Choroid plexus epithelial cell (primary cell): ENCODE measurements around the gene ANKDD1A.

Source experiments
- DNase-seq: peaks from one replicate; pipeline ENCODE4 v3.0.0-alpha.2; 2010; ENCODE audit warnings: low read depth
- H3K4me3 ChIP-seq: 2 replicates; pipeline ENCODE4 v1.5.1; 2011; ENCODE audit warnings: low read depth, mild to moderate bottlenecking, control low read depth, low read length, moderate library complexity
- TF ChIP-seq, protein P1 (sequence below): conservative IDR thresholded peaks from 2 replicates; pipeline ENCODE4 v1.5.1; 2011; ENCODE audit warnings: low read depth, mild to moderate bottlenecking, control low read depth, inconsistent platforms, low read length, moderate library complexity

The ANKDD1A gene

DNA sequence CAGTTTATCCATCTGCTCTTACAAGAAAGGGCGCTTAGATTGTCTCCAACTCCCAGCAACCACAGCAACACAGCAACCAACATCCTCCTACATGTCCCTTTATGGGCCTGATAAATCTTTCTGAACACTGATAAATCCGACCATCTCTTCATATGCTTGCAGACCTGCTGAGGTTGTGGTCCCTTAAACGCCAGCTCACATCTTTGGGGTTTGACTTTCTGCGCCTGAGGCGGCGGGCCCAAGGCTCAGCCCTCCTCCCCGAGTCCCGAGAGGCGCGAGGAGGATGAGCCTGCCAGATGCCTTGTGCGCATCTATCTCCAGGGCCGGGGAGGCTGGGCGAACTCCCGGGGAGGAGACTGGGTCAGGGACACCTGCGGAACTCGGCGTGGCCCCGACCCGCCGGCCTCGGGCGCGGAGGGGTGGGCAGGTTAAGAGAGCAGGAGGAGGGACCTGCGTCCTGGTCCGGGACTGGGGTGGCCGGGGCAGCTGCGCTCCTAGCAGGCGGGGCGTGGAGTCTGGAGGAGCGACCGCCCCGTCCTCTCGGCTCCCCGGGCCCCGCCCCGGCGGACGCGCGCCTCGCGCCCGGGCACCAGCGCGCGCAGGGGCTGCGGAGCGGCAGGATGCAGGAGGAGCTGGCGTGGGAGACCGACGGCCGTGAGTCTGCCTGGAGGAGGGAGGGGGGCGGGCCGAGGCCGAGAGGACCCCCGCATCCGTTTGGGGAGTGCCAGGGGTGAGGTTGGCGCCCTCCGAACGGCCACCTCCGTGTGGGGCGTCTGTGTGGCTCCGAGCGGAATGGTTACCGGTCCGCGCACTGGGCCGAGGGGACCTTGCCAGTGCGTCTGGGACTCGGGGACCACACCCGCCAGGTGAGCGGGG lies at the start of gene ANKDD1A:
TSS of gene ANKDD1A (plus strand) at position 592 of the 876 bp plus-strand sequence. CDS start at position 621, 29 bp downstream.
- H3K4me3 ChIP-seq: peak within 1 kb of the TSS; percentile 67
- peak; percentile 38 for DNase-seq
- TF ChIP-seq, protein P1, sequence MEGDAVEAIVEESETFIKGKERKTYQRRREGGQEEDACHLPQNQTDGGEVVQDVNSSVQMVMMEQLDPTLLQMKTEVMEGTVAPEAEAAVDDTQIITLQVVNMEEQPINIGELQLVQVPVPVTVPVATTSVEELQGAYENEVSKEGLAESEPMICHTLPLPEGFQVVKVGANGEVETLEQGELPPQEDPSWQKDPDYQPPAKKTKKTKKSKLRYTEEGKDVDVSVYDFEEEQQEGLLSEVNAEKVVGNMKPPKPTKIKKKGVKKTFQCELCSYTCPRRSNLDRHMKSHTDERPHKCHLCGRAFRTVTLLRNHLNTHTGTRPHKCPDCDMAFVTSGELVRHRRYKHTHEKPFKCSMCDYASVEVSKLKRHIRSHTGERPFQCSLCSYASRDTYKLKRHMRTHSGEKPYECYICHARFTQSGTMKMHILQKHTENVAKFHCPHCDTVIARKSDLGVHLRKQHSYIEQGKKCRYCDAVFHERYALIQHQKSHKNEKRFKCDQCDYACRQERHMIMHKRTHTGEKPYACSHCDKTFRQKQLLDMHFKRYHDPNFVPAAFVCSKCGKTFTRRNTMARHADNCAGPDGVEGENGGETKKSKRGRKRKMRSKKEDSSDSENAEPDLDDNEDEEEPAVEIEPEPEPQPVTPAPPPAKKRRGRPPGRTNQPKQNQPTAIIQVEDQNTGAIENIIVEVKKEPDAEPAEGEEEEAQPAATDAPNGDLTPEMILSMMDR: no peak

DNA sequence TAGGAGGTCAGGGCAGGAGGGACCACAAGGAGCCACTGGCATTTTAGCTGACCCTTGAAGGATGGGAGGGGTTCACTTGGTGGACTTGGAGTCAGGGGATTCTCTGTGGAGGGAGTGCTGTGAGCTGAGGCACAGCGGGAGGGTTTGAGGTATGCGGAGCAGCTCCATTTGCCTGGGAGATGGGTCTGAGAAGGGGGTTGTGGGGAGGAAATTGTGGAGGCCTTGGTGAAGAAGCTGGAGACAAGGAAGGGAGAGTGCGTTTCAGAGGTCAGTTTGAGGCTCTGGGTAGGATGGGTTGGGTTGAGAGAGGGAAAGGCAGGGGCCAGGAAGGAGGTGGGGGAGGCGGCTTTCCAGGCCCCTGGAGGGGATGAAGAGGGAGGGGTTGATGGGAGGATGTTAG lies 49.7 kb upstream of the ANKDD1A start:
- TF ChIP-seq, protein P1: no peak
- no peak overlapping the region for H3K4me3 ChIP-seq
- no peak for DNase-seq

DNA sequence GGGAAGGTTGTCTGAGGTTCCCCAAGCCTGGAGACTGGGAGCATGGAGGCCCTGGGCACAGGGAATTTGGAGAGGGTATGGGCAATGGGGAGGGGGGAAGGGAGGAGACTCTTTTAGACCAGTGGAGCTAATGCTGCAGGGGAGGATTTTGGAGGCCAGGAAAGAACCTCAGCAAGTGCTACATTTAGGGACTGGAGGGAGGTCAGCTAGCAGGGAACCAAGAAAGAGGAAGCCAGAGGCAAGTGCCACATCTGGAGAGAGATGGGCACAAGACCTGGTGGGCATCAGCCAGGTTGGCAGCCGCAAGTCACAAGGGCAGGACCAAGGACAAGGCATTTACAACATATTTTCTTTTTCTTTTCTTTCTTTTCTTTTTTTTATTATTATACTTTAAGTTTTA lies 49.3 kb upstream of the ANKDD1A start:
- TF ChIP-seq, protein P1: no peak
- DNase-seq: no peak
- H3K4me3 ChIP-seq: no peak overlapping the region

DNA sequence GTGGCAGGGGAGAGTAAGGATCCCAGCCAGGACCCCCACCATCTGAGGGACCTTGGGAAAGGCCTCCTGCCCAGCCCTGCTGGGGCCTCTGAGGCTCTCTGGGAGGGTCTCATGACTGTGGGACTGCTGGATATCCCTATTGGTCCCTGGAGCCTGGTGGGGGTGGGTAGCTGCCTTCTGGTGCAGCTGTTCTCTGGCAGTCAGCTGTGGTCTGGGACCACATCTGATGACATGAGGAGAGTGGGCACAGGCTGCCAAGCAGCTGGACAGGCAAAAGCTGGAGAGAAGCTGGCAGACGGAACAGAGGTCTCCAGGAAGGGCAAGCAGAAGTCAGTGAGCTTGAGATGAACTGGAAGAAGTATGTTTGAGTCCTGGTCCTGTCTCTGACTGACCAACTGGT lies 47.6 kb upstream of the ANKDD1A start:
- DNase-seq: no peak
- TF ChIP-seq, protein P1: no peak
- H3K4me3 ChIP-seq: no peak overlapping the region

DNA sequence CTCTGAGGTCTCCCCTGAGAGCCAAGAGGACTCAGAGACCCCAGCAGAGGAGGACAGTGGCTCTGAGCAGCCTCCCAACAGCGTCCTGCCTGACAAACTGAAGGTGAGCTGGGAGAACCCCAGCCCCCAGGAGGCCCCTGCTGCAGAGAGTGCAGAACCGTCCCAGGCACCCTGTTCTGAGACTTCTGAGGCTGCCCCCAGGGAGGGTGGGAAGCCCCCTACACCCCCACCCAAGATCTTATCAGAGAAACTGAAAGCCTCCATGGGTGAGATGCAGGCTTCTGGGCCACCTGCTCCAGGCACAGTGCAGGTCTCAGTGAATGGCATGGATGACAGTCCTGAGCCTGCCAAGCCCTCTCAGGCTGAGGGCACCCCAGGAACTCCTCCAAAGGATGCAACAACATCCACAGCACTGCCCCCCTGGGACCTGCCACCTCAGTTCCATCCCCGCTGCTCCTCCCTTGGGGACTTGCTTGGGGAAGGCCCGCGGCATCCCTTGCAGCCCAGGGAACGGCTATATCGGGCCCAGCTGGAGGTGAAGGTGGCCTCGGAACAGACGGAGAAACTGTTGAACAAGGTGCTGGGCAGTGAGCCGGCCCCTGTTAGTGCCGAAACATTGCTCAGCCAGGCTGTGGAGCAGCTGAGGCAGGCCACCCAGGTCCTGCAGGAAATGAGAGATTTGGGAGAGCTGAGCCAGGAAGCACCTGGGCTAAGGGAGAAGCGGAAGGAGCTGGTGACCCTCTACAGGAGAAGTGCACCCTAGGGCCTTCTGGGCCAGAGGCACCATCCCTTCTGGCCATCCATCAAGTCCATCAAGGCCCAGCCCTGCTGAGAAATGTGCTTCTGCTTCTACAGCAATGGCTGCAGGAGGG lies 46.3 kb upstream of the ANKDD1A start:
- no peak overlapping the region for H3K4me3 ChIP-seq
- no peak for DNase-seq
- TF ChIP-seq, protein P1: no peak

DNA sequence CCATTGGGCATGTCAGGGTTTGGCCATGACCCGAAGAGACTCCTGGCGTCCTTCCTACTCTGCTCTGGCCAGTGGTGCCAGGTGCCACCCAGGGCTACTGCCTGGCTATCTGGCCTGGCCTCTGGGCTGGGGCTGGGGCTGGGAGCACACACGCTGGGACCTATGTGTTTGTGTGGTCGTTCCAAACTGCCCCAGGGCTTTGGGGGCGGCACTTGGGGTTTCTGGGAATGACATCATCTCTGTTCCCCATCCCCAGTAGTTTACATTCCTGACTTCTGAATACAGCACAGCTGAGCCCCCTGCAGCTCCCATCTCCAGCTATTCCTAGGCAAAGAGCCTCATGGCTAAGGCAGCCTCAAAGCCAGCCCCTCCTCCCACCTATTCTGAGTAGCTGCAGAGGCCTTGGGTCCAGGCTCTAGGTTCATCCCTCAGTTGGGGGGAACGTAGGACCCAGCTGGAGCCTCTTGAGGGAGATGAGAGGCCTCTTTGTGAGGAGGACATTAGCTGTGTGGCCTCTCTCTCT lies 45.6 kb upstream of the ANKDD1A start:
- TF ChIP-seq, protein P1: no peak
- no peak overlapping the region for H3K4me3 ChIP-seq
- peak; percentile 98 for DNase-seq
